ENCODE data around the gene ALG3.

DNA sequence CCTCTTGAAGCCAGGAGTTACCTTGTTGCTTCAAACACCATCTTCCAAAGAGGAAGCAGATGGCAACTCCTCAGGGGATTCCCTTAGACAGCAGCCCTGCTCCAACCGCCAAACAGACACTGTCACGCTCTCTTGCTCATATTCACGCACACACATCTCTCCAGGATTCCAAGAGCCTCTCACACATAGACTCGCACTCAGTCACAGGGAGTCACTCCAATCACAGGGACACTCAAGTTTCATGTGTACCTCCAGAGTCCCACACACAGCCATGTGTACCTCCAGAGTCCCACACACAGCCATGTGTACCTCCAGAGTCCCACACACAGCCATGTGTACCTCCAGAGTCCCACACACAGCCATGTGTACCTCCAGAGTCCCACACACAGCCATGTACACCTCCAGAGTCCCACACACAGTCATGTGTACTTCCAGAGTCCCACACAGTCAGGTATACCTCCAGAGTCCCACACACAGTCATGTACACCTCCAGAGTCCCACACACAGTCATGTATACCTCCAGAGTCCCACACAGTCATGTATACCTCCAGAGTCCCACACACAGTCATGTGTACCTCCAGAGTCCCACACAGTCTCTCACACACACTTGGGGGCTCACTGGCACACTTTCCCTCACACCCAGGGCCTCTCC, 13.3 kb downstream of the ALG3 start:
- TF ChIP-seq FOXA1 (IDR thresholded peaks at IDR 0.05; ENCODE audit: borderline replicate concordance) (no peak), GABPA (tag; conservative IDR thresholded peaks at IDR 0.05; ENCODE audit: low read depth) (no peak), SIX5 (IDR thresholded peaks at IDR 0.05; ENCODE audit: borderline replicate concordance in 1 of 2, insufficient read depth in 1 of 2, low read depth in 1 of 2, low read length in 2 of 2) (no peak), GABPB2 (CRISPR knock-in tag; conservative IDR thresholded peaks at IDR 0.05) (no peak), EZH2 (IDR thresholded peaks at IDR 0.05; ENCODE audit: borderline replicate concordance, low read depth, low read length) (no peak), RAD51 (IDR thresholded peaks at IDR 0.05; ENCODE audit: borderline replicate concordance, low read depth) (no peak)

Measured in K562 (cell line).